K562 (cell line): ENCODE results near the gene CENPB. TPM values are rescaled to one million over a fixed set of nuclear protein-coding genes. Genes with fewer than 3 reads are reported as not detected.

Source experiments
- CBX3 ChIP-seq, 2 experiments: IDR thresholded peaks; 1 replicate in 1 of 2; 2 replicates in 1 of 2; pipeline ENCODE4 v1.6.1; 2012; ENCODE audit warnings: inconsistent platforms in 2 of 2, low read length in 2 of 2, borderline replicate concordance in 1 of 2, control low read depth in 1 of 2
- CCAR2 ChIP-seq: fragments of 200-400 bp; formaldehyde crosslinking; IDR thresholded peaks from 2 replicates; pipeline ENCODE4 v1.6.1; 2017; ENCODE audit warnings: mild to moderate bottlenecking, low read depth, low read length
- JUN ChIP-seq, 2 experiments: sonication (generic) in 1 of 2; formaldehyde crosslinking in 1 of 2; IDR thresholded peaks; 2 replicates each; pipeline versions ENCODE4 v1.6.1 to v1.8.0; 2012 to 2022; ENCODE audit warnings: borderline replicate concordance in 2 of 2, mild to moderate bottlenecking in 2 of 2, improper control_type of control experiment in 1 of 2, low read depth in 1 of 2, low read length in 1 of 2, missing genetic modification reagents in 1 of 2
- JUND ChIP-seq, 2 experiments: IDR thresholded peaks; 2 replicates in 1 of 2; 3 replicates in 1 of 2; pipeline ENCODE4 v1.6.1; 2011; ENCODE audit warnings: borderline replicate concordance in 2 of 2, low read depth in 2 of 2, low read length in 2 of 2, improper control_type of control experiment in 1 of 2, missing biosample characterization in 1 of 2, missing genetic modification characterization in 1 of 2, missing genetic modification reagents in 1 of 2
- KAT8 ChIP-seq: fragments of 450-650 bp; IDR thresholded peaks from 2 replicates; pipeline ENCODE4 v1.6.1; 2016; ENCODE audit warnings: low read depth, mild to moderate bottlenecking
- KDM1A ChIP-seq, 2 experiments: fragments of 450-650 bp; IDR thresholded peaks; 2 replicates each; pipeline ENCODE4 v1.6.1; 2016; ENCODE audit warnings: mild to moderate bottlenecking in 2 of 2
- MCM5 ChIP-seq: fragments of 450-650 bp; IDR thresholded peaks from 2 replicates; pipeline ENCODE4 v1.6.1; 2016; ENCODE audit warnings: low read depth
- MYC ChIP-seq, 2 experiments: fragments of 250-450 bp in 1 of 2; sonication (Bioruptor Pico) in 1 of 2; IDR thresholded peaks; 2 replicates each; pipeline versions ENCODE4 v1.5.1 to v1.6.1; 2012 to 2021; ENCODE audit warnings: low read depth in 2 of 2, borderline replicate concordance in 1 of 2, improper control_type of control experiment in 1 of 2, low read length in 1 of 2, mild to moderate bottlenecking in 1 of 2, moderate library complexity in 1 of 2
- RAD21 ChIP-seq, 2 experiments: fragments of 250-450 bp in 1 of 2; fragments of 450-650 bp in 1 of 2; sonication (Bioruptor Pico) in 1 of 2; formaldehyde crosslinking in 1 of 2; IDR thresholded peaks in 1 of 2; conservative IDR thresholded peaks in 1 of 2; 2 replicates each; pipeline versions ENCODE4 v1.4.0 to v1.8.0; 2020 to 2022; ENCODE audit warnings: mild to moderate bottlenecking in 2 of 2, moderate library complexity in 1 of 2
- YY1 ChIP-seq, 3 experiments: IDR thresholded peaks; 2 replicates each; pipeline ENCODE4 v1.6.1; 2011; ENCODE audit warnings: low read length in 2 of 3, mild to moderate bottlenecking in 2 of 3, moderate library complexity in 2 of 3, borderline replicate concordance in 1 of 3, control low read depth in 1 of 3, low read depth in 1 of 3; ENCODE audit not compliant: insufficient read depth in 3 of 3, insufficient replicate concordance in 2 of 3, control insufficient read depth in 1 of 3, insufficient read length in 1 of 3; ENCODE audit errors: extremely low read depth in 1 of 3
- ZFX ChIP-seq: sonication (generic); formaldehyde crosslinking; IDR thresholded peaks from 2 replicates; pipeline ENCODE4 v1.8.0; 2022; ENCODE audit warnings: mild to moderate bottlenecking, missing genetic modification reagents, moderate library complexity
- ZNF644 ChIP-seq: fragments of 200-800 bp; sonication (Bioruptor generic); IDR thresholded peaks from 2 replicates; pipeline ENCODE4 v1.6.1; 2016; ENCODE audit warnings: low read depth, missing genetic modification characterization, missing compliant biosample characterization
- ZNF707 ChIP-seq: fragments of 250-450 bp; sonication (Bioruptor Pico); conservative IDR thresholded peaks from 2 replicates; pipeline ENCODE4 v1.8.0; 2022; ENCODE audit warnings: inconsistent platforms, mild to moderate bottlenecking, moderate library complexity
- polyA plus RNA-seq, 8 experiments: library from polyadenylated mRNA; depleted of rRNA in 4 of 8; stranded (reverse) in 5 of 8; unstranded in 3 of 8; fragments of >200 nt; fragmentation: Nextera tagmentation in 2 of 8; fragmentation: Illumina TruSeq in 1 of 8; extraction: Ambion mirVana in 2 of 8; extraction: Trizol in 1 of 8; gene quantifications; 2 replicates each; pipeline versions ENCODE4 v1.2.1 to v1.2.3, GENCODE V29; 2011 to 2014; ENCODE audit warnings: inconsistent platforms in 1 of 8, missing spikeins in 1 of 8
- total RNA-seq, 7 experiments: library from RNA; depleted of rRNA in 6 of 7; stranded (reverse); fragments of >200 nt in 6 of 7; fragmentation: Illumina TruSeq in 2 of 7; extraction: Trizol in 2 of 7; gene quantifications; 2 replicates each; pipeline versions ENCODE4 v1.2.1 to v1.2.3, GENCODE V29; 2011 to 2021; ENCODE audit warnings: low replicate concordance in 1 of 7
- TF ChIP-seq, protein P1 (sequence below): fragments of 250-450 bp; sonication (Bioruptor Pico); IDR thresholded peaks from 2 replicates; pipeline ENCODE4 v1.4.0; 2020
- TF ChIP-seq, protein P2 (sequence below): sonication (generic); formaldehyde crosslinking; IDR thresholded peaks from 2 replicates; pipeline ENCODE4 v1.8.0; 2022; ENCODE audit warnings: missing genetic modification reagents, mild to moderate bottlenecking, moderate library complexity, borderline replicate concordance
- TF ChIP-seq, protein P3 (sequence below): fragments of 450-650 bp; formaldehyde crosslinking; IDR thresholded peaks from 2 replicates; pipeline ENCODE4 v1.4.0; 2022; ENCODE audit warnings: mild to moderate bottlenecking, moderate library complexity
- TF ChIP-seq, protein P4 (sequence below), 2 experiments: IDR thresholded peaks; 2 replicates each; pipeline ENCODE4 v1.6.1; 2012; ENCODE audit warnings: improper control_type of control experiment in 2 of 2, low read depth in 2 of 2, low read length in 2 of 2, borderline replicate concordance in 1 of 2

Gene CENPB
- total and polyA plus RNA-seq, 9 of the 15 experiments (the other 6 are each of a cell fraction or from before 2014, with no cell fraction given) = 0.17 to 70.8 (median 24.9) TPM

DNA sequence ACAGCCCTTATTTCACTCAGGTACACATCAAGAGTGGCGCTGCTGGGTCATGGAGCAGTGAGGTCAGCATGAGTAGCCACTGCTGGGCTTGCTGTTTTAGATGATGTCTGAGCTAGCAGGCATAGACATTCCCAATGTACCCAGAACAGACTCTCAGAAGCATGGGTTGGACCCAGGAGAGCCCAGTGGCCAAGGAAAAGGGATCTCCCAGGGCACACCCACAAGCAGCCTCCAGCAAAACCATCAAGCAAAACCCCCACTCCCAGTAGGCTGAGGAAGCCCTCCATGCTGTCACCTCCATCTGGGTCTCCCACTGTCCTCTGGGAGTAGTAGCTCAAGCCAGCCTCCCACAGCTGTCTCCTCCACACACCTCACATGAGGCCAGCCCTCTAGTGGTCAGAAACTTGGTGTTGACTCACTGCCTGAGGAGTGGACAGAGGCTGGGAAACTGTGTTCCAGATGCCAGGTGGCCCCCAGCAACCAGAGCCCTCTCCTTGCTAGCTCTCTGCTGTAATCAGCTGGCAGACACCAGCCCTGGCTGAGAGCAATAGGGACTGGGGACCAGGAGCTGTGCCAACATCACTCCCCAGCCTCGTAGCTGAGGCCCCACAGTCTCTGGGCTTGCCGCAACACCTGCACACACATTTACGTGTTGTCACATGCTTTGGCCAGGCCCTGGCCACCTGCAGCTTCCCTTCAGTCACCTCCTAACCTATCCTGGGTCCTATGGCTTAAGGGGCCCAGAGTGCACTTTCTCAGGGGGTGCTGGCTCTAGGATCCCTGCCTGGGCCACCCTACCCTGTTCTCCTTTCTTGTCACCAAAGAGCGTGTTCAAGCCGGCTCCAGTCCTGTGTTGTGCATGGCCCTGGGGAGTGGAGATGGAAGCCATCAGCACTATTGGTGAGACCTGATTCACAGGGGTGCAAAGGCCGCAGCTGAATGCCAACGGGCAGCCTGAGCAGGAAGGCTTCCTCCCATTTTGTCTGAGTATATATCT, 31.9 kb upstream of the CENPB start (continued):
- TF ChIP-seq JUN (IDR thresholded peaks at IDR 0.05; ENCODE audit: borderline replicate concordance, low read depth, low read length) = 0 out of 2 replicates have a peak, but pooled peaks have one; percentile 19
- TF ChIP-seq JUN (CRISPR knock-in tag; IDR thresholded peaks at IDR 0.05; ENCODE audit: borderline replicate concordance) = no peak
- no peak for TF ChIP-seq ZNF644
- peak; percentile 55; the same call in 1 of the 2 replicates for TF ChIP-seq JUND (IDR thresholded peaks at IDR 0.05; ENCODE audit: borderline replicate concordance, low read depth, low read length)
- peak; percentile 70; the same call in 1 of the 3 replicates for TF ChIP-seq JUND (tag; IDR thresholded peaks at IDR 0.05; ENCODE audit: borderline replicate concordance, low read depth, low read length)
- peak in 1 of 2 experiments; percentile 33; a peak in 1 of 3 replicates for TF ChIP-seq CBX3 (IDR thresholded peaks at IDR 0.05; ENCODE audit: borderline replicate concordance in 1 of 2, low read length in 2 of 2)
- TF ChIP-seq, protein P1, sequence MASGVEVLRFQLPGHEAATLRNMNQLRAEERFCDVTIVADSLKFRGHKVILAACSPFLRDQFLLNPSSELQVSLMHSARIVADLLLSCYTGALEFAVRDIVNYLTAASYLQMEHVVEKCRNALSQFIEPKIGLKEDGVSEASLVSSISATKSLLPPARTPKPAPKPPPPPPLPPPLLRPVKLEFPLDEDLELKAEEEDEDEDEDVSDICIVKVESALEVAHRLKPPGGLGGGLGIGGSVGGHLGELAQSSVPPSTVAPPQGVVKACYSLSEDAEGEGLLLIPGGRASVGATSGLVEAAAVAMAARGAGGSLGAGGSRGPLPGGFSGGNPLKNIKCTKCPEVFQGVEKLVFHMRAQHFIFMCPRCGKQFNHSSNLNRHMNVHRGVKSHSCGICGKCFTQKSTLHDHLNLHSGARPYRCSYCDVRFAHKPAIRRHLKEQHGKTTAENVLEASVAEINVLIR (CRISPR knock-in tag) = no peak
- TF ChIP-seq CCAR2 = no peak
- no peak for TF ChIP-seq KAT8
- TF ChIP-seq, protein P2, sequence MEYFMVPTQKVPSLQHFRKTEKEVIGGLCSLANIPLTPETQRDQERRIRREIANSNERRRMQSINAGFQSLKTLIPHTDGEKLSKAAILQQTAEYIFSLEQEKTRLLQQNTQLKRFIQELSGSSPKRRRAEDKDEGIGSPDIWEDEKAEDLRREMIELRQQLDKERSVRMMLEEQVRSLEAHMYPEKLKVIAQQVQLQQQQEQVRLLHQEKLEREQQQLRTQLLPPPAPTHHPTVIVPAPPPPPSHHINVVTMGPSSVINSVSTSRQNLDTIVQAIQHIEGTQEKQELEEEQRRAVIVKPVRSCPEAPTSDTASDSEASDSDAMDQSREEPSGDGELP = peak; percentile 98
- TF ChIP-seq ZNF707 = no peak
- TF ChIP-seq, protein P3, sequence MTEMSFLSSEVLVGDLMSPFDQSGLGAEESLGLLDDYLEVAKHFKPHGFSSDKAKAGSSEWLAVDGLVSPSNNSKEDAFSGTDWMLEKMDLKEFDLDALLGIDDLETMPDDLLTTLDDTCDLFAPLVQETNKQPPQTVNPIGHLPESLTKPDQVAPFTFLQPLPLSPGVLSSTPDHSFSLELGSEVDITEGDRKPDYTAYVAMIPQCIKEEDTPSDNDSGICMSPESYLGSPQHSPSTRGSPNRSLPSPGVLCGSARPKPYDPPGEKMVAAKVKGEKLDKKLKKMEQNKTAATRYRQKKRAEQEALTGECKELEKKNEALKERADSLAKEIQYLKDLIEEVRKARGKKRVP (CRISPR knock-in tag) = no peak
- TF ChIP-seq, protein P4, sequence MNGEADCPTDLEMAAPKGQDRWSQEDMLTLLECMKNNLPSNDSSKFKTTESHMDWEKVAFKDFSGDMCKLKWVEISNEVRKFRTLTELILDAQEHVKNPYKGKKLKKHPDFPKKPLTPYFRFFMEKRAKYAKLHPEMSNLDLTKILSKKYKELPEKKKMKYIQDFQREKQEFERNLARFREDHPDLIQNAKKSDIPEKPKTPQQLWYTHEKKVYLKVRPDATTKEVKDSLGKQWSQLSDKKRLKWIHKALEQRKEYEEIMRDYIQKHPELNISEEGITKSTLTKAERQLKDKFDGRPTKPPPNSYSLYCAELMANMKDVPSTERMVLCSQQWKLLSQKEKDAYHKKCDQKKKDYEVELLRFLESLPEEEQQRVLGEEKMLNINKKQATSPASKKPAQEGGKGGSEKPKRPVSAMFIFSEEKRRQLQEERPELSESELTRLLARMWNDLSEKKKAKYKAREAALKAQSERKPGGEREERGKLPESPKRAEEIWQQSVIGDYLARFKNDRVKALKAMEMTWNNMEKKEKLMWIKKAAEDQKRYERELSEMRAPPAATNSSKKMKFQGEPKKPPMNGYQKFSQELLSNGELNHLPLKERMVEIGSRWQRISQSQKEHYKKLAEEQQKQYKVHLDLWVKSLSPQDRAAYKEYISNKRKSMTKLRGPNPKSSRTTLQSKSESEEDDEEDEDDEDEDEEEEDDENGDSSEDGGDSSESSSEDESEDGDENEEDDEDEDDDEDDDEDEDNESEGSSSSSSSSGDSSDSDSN (IDR thresholded peaks at IDR 0.05; ENCODE audit: borderline replicate concordance in 1 of 2, low read depth in 2 of 2, low read length in 2 of 2) = 0 out of 4 replicates have a peak, but pooled peaks of 1 of the 2 experiments have one; percentile 45
- peak; percentile 70; the same call in 1 of the 2 replicates for TF ChIP-seq MYC (IDR thresholded peaks at IDR 0.05; ENCODE audit: low read depth, low read length)
- no peak for TF ChIP-seq MYC (CRISPR knock-in tag; IDR thresholded peaks at IDR 0.05; ENCODE audit: borderline replicate concordance, low read depth)
- TF ChIP-seq YY1 (IDR thresholded peaks at IDR 0.05; ENCODE audit: borderline replicate concordance in 1 of 3, control insufficient read depth in 1 of 3, extremely low read depth in 1 of 3, insufficient read depth in 3 of 3, insufficient read length in 1 of 3, insufficient replicate concordance in 2 of 3, low read depth in 1 of 3, low read length in 2 of 3) = peak in 1 of 3 experiments; percentile 24
- no peak for TF ChIP-seq ZFX
- TF ChIP-seq RAD21 (CRISPR knock-in tag; conservative IDR thresholded peaks at IDR 0.05 in 1 of 2, IDR thresholded peaks at IDR 0.05 in 1 of 2) = peak; percentile 43 to 59
- no peak for TF ChIP-seq KDM1A (IDR thresholded peaks at IDR 0.05)
- no peak for TF ChIP-seq MCM5
